GM12872 (cell line): ENCODE measurements around the gene MAP4K3.

Experiments used
- TF ChIP-seq, protein P1 (sequence below): IDR thresholded peaks from 3 replicates; pipeline ENCODE4 v1.5.1; 2011; ENCODE audit warnings: low read depth, mild to moderate bottlenecking, low read length, moderate library complexity; ENCODE audit not compliant: insufficient read depth

Gene MAP4K3

DNA sequence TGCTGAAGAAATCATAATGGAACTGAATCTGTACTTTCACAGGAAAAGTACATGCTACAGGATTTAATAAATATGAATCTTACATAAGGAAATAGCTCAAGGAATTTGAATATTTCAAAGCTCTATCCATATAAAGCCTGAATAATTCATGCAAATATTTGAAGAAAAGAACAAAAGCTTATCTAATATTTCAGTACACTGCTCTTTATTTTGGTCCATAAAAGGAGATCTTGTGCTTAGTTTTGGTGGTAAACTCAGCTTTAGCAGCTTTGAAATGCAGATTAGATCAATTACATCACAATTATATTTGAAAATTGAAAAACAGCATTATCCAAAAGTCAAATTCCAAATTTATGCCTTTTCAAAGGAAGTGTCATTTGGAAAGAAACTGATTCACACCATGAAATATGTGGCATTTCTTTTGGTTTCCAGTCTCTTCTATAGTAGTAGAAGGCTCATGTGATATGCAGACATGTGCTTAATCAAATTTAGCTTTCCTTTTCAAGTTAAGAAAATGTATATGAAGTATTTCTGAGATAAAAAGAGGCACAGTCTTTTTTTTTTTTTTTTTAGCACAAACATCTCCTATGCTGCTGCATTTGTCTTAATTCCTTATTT is 42.1 kb upstream of the MAP4K3 start:
- TF ChIP-seq, protein P1, sequence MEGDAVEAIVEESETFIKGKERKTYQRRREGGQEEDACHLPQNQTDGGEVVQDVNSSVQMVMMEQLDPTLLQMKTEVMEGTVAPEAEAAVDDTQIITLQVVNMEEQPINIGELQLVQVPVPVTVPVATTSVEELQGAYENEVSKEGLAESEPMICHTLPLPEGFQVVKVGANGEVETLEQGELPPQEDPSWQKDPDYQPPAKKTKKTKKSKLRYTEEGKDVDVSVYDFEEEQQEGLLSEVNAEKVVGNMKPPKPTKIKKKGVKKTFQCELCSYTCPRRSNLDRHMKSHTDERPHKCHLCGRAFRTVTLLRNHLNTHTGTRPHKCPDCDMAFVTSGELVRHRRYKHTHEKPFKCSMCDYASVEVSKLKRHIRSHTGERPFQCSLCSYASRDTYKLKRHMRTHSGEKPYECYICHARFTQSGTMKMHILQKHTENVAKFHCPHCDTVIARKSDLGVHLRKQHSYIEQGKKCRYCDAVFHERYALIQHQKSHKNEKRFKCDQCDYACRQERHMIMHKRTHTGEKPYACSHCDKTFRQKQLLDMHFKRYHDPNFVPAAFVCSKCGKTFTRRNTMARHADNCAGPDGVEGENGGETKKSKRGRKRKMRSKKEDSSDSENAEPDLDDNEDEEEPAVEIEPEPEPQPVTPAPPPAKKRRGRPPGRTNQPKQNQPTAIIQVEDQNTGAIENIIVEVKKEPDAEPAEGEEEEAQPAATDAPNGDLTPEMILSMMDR: no peak

DNA sequence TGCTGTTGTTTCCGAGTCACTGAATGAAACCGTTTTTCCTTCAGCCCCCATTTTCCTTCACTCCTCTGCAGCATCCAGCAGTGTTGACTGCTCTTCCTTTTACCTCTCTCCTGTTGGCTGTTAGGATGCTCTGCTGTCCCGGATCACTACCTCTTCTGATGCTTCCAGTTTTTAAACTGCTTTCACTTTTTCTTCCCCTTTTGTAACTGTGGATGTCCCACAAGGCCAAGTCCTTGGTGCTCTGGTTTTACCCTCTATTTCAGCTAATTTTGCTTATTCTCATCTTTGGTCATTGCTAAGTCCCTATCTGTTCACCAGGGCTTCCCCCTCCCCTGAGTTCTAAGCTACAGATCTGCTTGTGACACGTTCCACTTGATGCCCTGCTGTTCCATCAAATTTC is 39.4 kb upstream of the MAP4K3 start:
- TF ChIP-seq, protein P1: no peak

DNA sequence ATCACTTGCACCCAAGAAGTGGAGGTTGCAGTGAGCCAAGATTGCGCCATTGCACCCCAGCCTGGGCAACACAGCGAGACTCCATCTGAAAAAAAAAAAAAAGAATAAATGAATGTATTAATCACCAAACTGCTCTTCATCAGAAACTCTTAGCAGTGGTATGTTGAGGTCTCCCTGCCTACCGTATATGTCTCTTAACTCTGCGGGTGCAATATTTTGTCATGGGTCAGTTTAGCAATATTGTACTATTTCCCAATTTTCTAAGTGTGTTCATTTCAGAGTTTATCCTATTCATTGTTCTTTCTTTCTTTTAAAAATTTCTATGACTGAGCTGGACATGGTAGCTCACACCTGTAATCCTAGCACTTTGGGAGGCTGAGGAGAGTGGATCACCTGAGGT is 37.9 kb upstream of the MAP4K3 start:
- TF ChIP-seq, protein P1: no peak

DNA sequence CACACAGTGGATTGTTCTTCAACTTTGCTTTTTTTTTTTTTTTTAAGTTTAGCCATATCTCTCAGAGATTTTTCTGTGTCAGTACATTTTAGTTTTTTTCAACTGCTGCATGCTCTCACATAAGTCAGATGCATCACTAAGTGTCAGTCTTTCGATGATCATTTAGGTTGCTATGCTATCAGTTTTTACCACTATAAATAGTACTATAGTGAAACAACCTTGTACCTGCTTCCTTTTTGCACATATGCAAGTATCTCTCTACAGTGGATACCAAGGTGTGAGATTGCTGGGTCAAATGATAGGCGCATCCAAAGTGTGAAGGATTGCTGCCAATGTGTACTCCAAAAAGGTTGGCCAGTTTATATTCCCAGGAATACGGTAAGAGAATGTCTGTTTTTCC is 33.5 kb upstream of the MAP4K3 start:
- TF ChIP-seq, protein P1: no peak

DNA sequence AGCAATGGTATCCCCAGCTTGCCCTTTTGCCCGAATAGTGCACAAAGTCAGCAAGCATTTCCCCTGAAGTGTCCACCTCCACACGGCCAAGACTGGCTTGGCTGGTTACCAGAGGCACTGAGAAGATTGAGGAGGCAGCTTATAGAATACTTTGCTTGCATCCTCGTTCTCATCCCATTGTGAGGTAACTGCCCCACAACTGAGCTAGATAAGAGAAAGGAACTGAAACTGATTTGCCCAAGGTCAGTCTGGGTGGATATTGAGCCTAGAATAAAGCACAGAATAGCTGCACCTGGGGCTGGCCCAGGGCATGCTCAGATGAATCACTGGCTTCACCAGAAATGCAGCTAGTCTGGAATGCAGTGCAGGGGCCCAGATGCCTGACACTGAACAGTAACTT is 32.7 kb upstream of the MAP4K3 start:
- TF ChIP-seq, protein P1: no peak

DNA sequence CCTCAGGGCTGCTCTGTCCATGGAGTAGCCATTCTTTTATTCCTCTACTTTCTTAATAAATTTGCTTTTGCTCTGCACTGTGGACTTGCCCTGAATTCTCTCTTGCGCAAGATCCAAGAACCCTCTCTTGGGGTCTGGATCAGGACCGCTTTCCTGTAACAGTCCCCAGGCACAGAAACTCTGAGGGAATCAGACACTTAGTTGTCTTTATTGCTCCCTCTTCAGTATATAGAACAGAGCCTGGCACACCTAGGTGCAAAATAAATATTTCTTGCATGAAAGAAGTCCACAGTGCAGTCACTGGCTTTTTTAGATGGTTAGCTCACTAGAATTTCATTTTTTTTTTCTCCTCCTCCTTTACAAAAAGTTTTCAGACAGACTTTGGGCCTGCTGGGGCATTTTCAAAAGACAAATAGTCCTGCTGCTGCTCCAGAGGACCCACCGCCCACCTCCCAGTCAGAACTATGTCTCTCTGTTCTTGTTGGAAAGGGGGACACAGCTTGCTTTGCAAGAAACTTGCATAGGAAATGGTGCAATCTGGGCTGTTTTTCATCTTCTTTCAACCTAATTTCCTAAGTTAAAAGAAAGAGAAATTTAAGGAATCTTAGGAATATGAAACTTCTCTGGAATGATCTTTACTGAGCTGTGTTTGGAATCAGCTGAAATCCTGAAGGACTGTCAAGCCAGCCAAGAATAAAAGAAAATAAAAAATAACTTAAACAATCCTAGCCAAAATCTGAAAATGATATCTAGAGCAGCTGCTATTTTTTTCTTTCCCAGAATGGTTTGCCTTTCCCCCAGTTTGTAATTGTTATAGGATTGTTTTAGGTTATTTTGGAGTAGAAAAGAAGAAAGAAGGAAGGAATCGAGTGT is 31.7 kb upstream of the MAP4K3 start:
- TF ChIP-seq, protein P1: no peak

DNA sequence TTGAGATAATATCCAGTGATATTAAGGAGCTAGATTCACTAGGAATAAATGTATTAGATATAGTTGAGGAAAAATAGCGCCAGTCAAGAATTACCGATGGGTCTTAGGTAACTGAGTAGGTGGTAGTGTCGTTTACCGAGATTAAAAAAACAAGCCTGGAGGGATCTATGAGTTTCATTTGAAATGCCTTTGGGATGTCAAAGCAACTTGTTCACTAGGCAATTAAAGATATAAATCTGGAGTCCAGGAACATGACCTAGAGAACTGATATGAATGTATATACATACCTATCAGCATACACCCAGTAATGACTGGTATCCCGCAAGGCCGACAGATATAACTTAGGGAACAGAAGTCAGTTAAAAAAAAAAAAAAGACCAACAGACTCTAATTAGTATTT is 29.2 kb upstream of the MAP4K3 start:
- TF ChIP-seq, protein P1: no peak
